GM12878 (cell line): ENCODE data around the gene PDPN. TPM values are rescaled to one million over a fixed set of nuclear protein-coding genes. Genes with fewer than 3 reads are reported as not detected.

Experiments
- ATAC-seq: fragments of 200-7000 bp; cut with Tn5 transposase; 3 replicates; pipeline ENCODE4 v1.9.1; 2020; ENCODE audit warnings: mild to moderate bottlenecking, moderate library complexity
- BruUV-seq: library from RNA; stranded (reverse); fragments of 400-500 nt; replicated peaks from 2 replicates; lab custom pipeline; 2021; lab: Mats Ljungman, UMichigan
- CTCF ChIA-PET: fragments of 300-600 bp; sonication (Branson Sonifier 250); formaldehyde crosslinking; extraction: SDS; loops from one replicate; lab custom pipeline; 2021; ENCODE audit warnings: inconsistent platforms; lab: Yijun Ruan, JAX
- POLR2A ChIA-PET: fragments of 350-600 bp; formaldehyde crosslinking; extraction: SDS; loops from one replicate; lab custom pipeline; 2021; ENCODE audit warnings: inconsistent platforms; lab: Charles Lee
- RAD21 ChIA-PET: fragments of 300-600 bp; sonication (Branson Sonifier 250); formaldehyde crosslinking; loops from one replicate; lab custom pipeline; 2023; ENCODE audit warnings: antibody characterized with exemption; ENCODE audit not compliant: unreplicated experiment; lab: Charles Lee
- SMC1A ChIA-PET: fragments of 300-600 bp; sonication (Branson Sonifier 250); formaldehyde crosslinking; loops from one replicate; lab custom pipeline; 2023; ENCODE audit not compliant: unreplicated experiment, uncharacterized antibody; lab: Charles Lee
- DNase-seq: peaks from one replicate; pipeline ENCODE4 v3.0.0-alpha.2; 2011; ENCODE audit warnings: low read depth, low spot score
- FAIRE-seq: peaks from 3 replicates; lab custom pipeline; 2011; peaks lifted over from hg19 to GRCh38; lab: Jason Lieb, UNC
- H2AFZ ChIP-seq: 2 replicates; pipeline ENCODE4 v1.6.0; 2011; ENCODE audit warnings: low read depth, low read length, control low read depth; ENCODE audit not compliant: control insufficient read depth
- H3K27ac ChIP-seq: 2 replicates; pipeline ENCODE4 v1.5.1; 2011; ENCODE audit warnings: control low read depth; ENCODE audit not compliant: control insufficient read depth, insufficient read depth
- H3K27me3 ChIP-seq, 2 experiments: replicated peaks in 1 of 2; 2 replicates each; pipeline versions ENCODE4 v1.6.0 to v1.6.1; 2011; ENCODE audit warnings: low read length in 1 of 2; ENCODE audit not compliant: control insufficient read depth in 2 of 2, insufficient read depth in 2 of 2
- H3K36me3 ChIP-seq, 2 experiments: 2 replicates each; pipeline ENCODE4 v1.5.1; 2011; ENCODE audit warnings: low read length in 1 of 2; ENCODE audit not compliant: control insufficient read depth in 2 of 2, insufficient read depth in 2 of 2
- H3K4me1 ChIP-seq: 2 replicates; pipeline ENCODE4 v1.6.1; 2011; ENCODE audit warnings: mild to moderate bottlenecking, low read length, moderate library complexity, mixed read lengths; ENCODE audit not compliant: control insufficient read depth, insufficient read depth
- H3K4me2 ChIP-seq: 2 replicates; pipeline ENCODE4 v1.6.0; 2011; ENCODE audit warnings: control low read depth; ENCODE audit not compliant: control insufficient read depth, insufficient read depth
- H3K4me3 ChIP-seq: fragments of 200-600 bp; sonication (generic); 2 replicates; pipeline ENCODE4 v1.5.1; 2016
- H3K79me2 ChIP-seq: 2 replicates; pipeline ENCODE4 v1.6.0; 2011; ENCODE audit warnings: low read length; ENCODE audit not compliant: control insufficient read depth, insufficient read depth
- H3K9ac ChIP-seq: 2 replicates; pipeline ENCODE4 v1.8.0; 2011; ENCODE audit warnings: low read length, control low read depth, mixed read lengths; ENCODE audit not compliant: control insufficient read depth, insufficient read depth
- H3K9me3 ChIP-seq: replicated peaks from 3 replicates; pipeline ENCODE4 v1.5.1; 2011; ENCODE audit warnings: mild to moderate bottlenecking, low read length; ENCODE audit not compliant: control insufficient read depth, insufficient read depth
- H4K20me1 ChIP-seq: 2 replicates; pipeline ENCODE4 v1.6.0; 2011; ENCODE audit not compliant: control insufficient read depth, insufficient read depth
- CBX5 ChIP-seq: sonication (generic); IDR thresholded peaks from 2 replicates; pipeline ENCODE4 v1.6.1; 2016; ENCODE audit warnings: low read depth, moderate library complexity, mild to moderate bottlenecking, inconsistent platforms
- CREB1 ChIP-seq: IDR thresholded peaks from 2 replicates; pipeline ENCODE4 v1.6.1; 2012; ENCODE audit warnings: low read depth, mild to moderate bottlenecking, inconsistent platforms
- EP300 ChIP-seq, 2 experiments: fragments of 150-350 bp in 1 of 2; IDR thresholded peaks; 2 replicates each; pipeline ENCODE4 v1.6.1; 2011 to 2012; ENCODE audit warnings: low read depth in 2 of 2, low read length in 2 of 2, borderline replicate concordance in 1 of 2, improper control_type of control experiment in 1 of 2, inconsistent platforms in 1 of 2; ENCODE audit not compliant: control insufficient read depth in 1 of 2
- HDAC2 ChIP-seq: fragments of 200-600 bp; sonication (generic); IDR thresholded peaks from 2 replicates; pipeline ENCODE4 v1.6.1; 2017
- IRF4 ChIP-seq: IDR thresholded peaks from 2 replicates; pipeline ENCODE4 v1.6.1; 2011; ENCODE audit warnings: low read depth, low read length
- MXI1 ChIP-seq: fragments of 150-350 bp; IDR thresholded peaks from 2 replicates; pipeline ENCODE4 v1.6.1; 2011; ENCODE audit warnings: low read depth, mild to moderate bottlenecking, inconsistent platforms, low read length, improper control_type of control experiment
- NKRF ChIP-seq: fragments of 450-650 bp; conservative IDR thresholded peaks from 2 replicates; pipeline ENCODE4 v1.6.1; 2017; ENCODE audit warnings: mild to moderate bottlenecking, moderate library complexity
- PKNOX1 ChIP-seq: fragments of 450-650 bp; IDR thresholded peaks from 2 replicates; pipeline ENCODE4 v1.6.1; 2016; ENCODE audit warnings: mild to moderate bottlenecking
- POU2F2 ChIP-seq: IDR thresholded peaks from 3 replicates; pipeline ENCODE4 v1.6.1; 2011; ENCODE audit warnings: low read depth, mild to moderate bottlenecking, low read length, borderline replicate concordance
- STAT1 ChIP-seq: fragments of 450-650 bp; conservative IDR thresholded peaks from 2 replicates; pipeline ENCODE4 v1.6.1; 2014; ENCODE audit warnings: antibody characterized with exemption, mild to moderate bottlenecking
- USF2 ChIP-seq: IDR thresholded peaks from 2 replicates; pipeline ENCODE4 v1.6.1; 2011; ENCODE audit warnings: low read depth, low read length, improper control_type of control experiment, borderline replicate concordance
- ZBED1 ChIP-seq: IDR thresholded peaks from 2 replicates; pipeline ENCODE4 v1.6.1; 2016; ENCODE audit warnings: borderline replicate concordance
- ZNF24 ChIP-seq: fragments of 450-650 bp; IDR thresholded peaks from 2 replicates; pipeline ENCODE4 v1.6.1; 2017; ENCODE audit warnings: antibody characterized with exemption, mild to moderate bottlenecking
- WGBS: methylation state at CpG from one replicate; pipeline ENCODE4 v1.1.6; 2016; ENCODE audit warnings: low lambda C conversion rate; ENCODE audit not compliant: insufficient replicate concordance, insufficient coverage; ENCODE audit errors: missing lambda C conversion rate; 5-methylcytosine and 5-hydroxymethylcytosine counted together
- in situ Hi-C: fragments of 300-500 bp; cut with MboI; formaldehyde crosslinking; loops from 9 replicates; pipeline ENCODE4 v1.14.3; 2018; ENCODE audit warnings: mixed read lengths
- intact Hi-C: fragments of 100-400 bp; cut with micrococcal nuclease; formaldehyde crosslinking; loops from one replicate; pipeline ENCODE4 v1.14.2; 2022; ENCODE audit not compliant: unreplicated experiment
- polyA plus RNA-seq, 11 experiments: library from polyadenylated mRNA; depleted of rRNA in 4 of 11; unstranded in 6 of 11; stranded (reverse) in 5 of 11; fragments of >200 nt; fragmentation: Nextera tagmentation in 4 of 11; fragmentation: Illumina TruSeq in 1 of 11; extraction: Ambion mirVana in 4 of 11; extraction: Trizol in 1 of 11; gene quantifications; 1 replicate in 1 of 11; 2 replicates in 10 of 11; pipeline versions ENCODE4 v1.2.1 to v1.2.3, GENCODE V29; 2011 to 2016; ENCODE audit warnings: inconsistent platforms in 2 of 11, missing spikeins in 2 of 11, low read depth in 1 of 11
- total RNA-seq, 4 experiments: library from RNA; depleted of rRNA in 3 of 4; stranded (reverse); fragments of >200 nt in 3 of 4; fragmentation: Illumina TruSeq in 1 of 4; extraction: Trizol in 1 of 4; gene quantifications; 2 replicates each; pipeline versions ENCODE4 v1.2.1 to v1.2.3, GENCODE V29; 2013 to 2021

PDPN gene
- total and polyA plus RNA-seq, 10 of the 15 experiments (the other 5 are each of a cell fraction or from before 2014, with no cell fraction given) = 0.21 TPM; not detected in 9

DNA sequence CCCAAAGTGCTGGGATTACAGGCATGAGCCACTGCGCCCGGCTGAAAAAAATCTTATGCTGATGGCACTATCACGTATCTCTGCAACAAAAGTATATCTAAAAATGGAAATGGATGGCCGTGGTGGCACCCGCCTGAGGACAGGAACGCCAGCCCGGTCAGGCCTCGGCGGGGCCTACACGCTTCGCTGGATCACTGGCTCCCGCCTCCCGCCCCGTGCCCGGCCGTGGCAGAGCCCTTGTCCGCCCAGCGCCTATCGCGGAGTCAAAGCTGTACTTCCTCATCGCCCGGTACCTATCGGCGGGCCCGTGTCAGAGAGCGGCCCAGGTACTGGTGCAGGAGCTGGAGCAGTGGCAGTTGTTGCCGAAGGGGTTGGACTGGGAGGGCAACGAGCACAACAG is 28.8 kb upstream of the PDPN start:
- BruUV-seq = no TSS peak
- H3K36me3 ChIP-seq = no peaks in the 10 kb centered on the region
- H3K9me3 ChIP-seq = no peaks in the 10 kb centered on the region
- H3K4me3 ChIP-seq = no peak overlapping the region
- H3K4me1 ChIP-seq = no peaks in the 10 kb centered on the region
- in situ Hi-C loops (no loop called here), intact Hi-C loops (no loop called here)
- no peak overlapping the region for H2AFZ ChIP-seq
- ChIA-PET RAD21 (no interaction called here), SMC1A (no interaction called here), CTCF (no interaction called here), POLR2A (no interaction called here)
- no peak for FAIRE-seq
- H3K27me3 ChIP-seq = no peaks in the 10 kb centered on the region
- ATAC-seq = no peak
- WGBS = 85% methylated on average over 28 of the region's 28 CpGs
- no peak overlapping the region for H3K9ac ChIP-seq
- H3K4me2 ChIP-seq = no peak overlapping the region
- H3K79me2 ChIP-seq = no peaks in the 10 kb centered on the region
- H4K20me1 ChIP-seq = no peaks in the 10 kb centered on the region
- TF ChIP-seq CBX5 = no peak
- TF ChIP-seq IRF4 = no peak
- TF ChIP-seq ZBED1 = no peak
- no peak for TF ChIP-seq HDAC2
- no peak for TF ChIP-seq POU2F2
- TF ChIP-seq MXI1 = no peak
- TF ChIP-seq PKNOX1 = no peak
- TF ChIP-seq NKRF = no peak
- TF ChIP-seq CREB1 = no peak
- no peak for TF ChIP-seq STAT1
- TF ChIP-seq USF2 = no peak
- TF ChIP-seq ZNF24 = no peak
- no peak for TF ChIP-seq EP300 (IDR thresholded peaks at IDR 0.05; ENCODE audit: borderline replicate concordance in 1 of 2, control insufficient read depth in 1 of 2, low read depth in 2 of 2, low read length in 2 of 2)
- DNase-seq = no peak
- H3K27ac ChIP-seq = no peak overlapping the region
